GM12878 (cell line): ENCODE measurements around the gene UVRAG. TPM values are rescaled to one million over a fixed set of nuclear protein-coding genes. Genes with fewer than 3 reads are reported as not detected.

Experiments
- ATAC-seq: fragments of 200-7000 bp; cut with Tn5 transposase; 3 replicates; pipeline ENCODE4 v1.9.1; 2020; ENCODE audit warnings: mild to moderate bottlenecking, moderate library complexity
- BruUV-seq: library from RNA; stranded (reverse); fragments of 400-500 nt; replicated peaks from 2 replicates; lab custom pipeline; 2021; lab: Mats Ljungman, UMichigan
- CTCF ChIA-PET: fragments of 300-600 bp; sonication (Branson Sonifier 250); formaldehyde crosslinking; extraction: SDS; loops from one replicate; lab custom pipeline; 2021; ENCODE audit warnings: inconsistent platforms; lab: Yijun Ruan, JAX
- POLR2A ChIA-PET: fragments of 350-600 bp; formaldehyde crosslinking; extraction: SDS; loops from one replicate; lab custom pipeline; 2021; ENCODE audit warnings: inconsistent platforms; lab: Charles Lee
- RAD21 ChIA-PET: fragments of 300-600 bp; sonication (Branson Sonifier 250); formaldehyde crosslinking; loops from one replicate; lab custom pipeline; 2023; ENCODE audit warnings: antibody characterized with exemption; ENCODE audit not compliant: unreplicated experiment; lab: Charles Lee
- SMC1A ChIA-PET: fragments of 300-600 bp; sonication (Branson Sonifier 250); formaldehyde crosslinking; loops from one replicate; lab custom pipeline; 2023; ENCODE audit not compliant: unreplicated experiment, uncharacterized antibody; lab: Charles Lee
- DNase-seq: peaks from one replicate; pipeline ENCODE4 v3.0.0-alpha.2; 2011; ENCODE audit warnings: low read depth, low spot score
- FAIRE-seq: peaks from 3 replicates; lab custom pipeline; 2011; peaks lifted over from hg19 to GRCh38; lab: Jason Lieb, UNC
- H2AFZ ChIP-seq: 2 replicates; pipeline ENCODE4 v1.6.0; 2011; ENCODE audit warnings: low read depth, low read length, control low read depth; ENCODE audit not compliant: control insufficient read depth
- H3K27ac ChIP-seq: 2 replicates; pipeline ENCODE4 v1.5.1; 2011; ENCODE audit warnings: control low read depth; ENCODE audit not compliant: control insufficient read depth, insufficient read depth
- H3K27me3 ChIP-seq, 2 experiments: replicated peaks in 1 of 2; 2 replicates each; pipeline versions ENCODE4 v1.6.0 to v1.6.1; 2011; ENCODE audit warnings: low read length in 1 of 2; ENCODE audit not compliant: control insufficient read depth in 2 of 2, insufficient read depth in 2 of 2
- H3K36me3 ChIP-seq, 2 experiments: 2 replicates each; pipeline ENCODE4 v1.5.1; 2011; ENCODE audit warnings: low read length in 1 of 2; ENCODE audit not compliant: control insufficient read depth in 2 of 2, insufficient read depth in 2 of 2
- H3K4me1 ChIP-seq: 2 replicates; pipeline ENCODE4 v1.6.1; 2011; ENCODE audit warnings: mild to moderate bottlenecking, low read length, moderate library complexity, mixed read lengths; ENCODE audit not compliant: control insufficient read depth, insufficient read depth
- H3K4me2 ChIP-seq: 2 replicates; pipeline ENCODE4 v1.6.0; 2011; ENCODE audit warnings: control low read depth; ENCODE audit not compliant: control insufficient read depth, insufficient read depth
- H3K4me3 ChIP-seq: fragments of 200-600 bp; sonication (generic); 2 replicates; pipeline ENCODE4 v1.5.1; 2016
- H3K79me2 ChIP-seq: 2 replicates; pipeline ENCODE4 v1.6.0; 2011; ENCODE audit warnings: low read length; ENCODE audit not compliant: control insufficient read depth, insufficient read depth
- H3K9ac ChIP-seq: 2 replicates; pipeline ENCODE4 v1.8.0; 2011; ENCODE audit warnings: low read length, control low read depth, mixed read lengths; ENCODE audit not compliant: control insufficient read depth, insufficient read depth
- H3K9me3 ChIP-seq: replicated peaks from 3 replicates; pipeline ENCODE4 v1.5.1; 2011; ENCODE audit warnings: mild to moderate bottlenecking, low read length; ENCODE audit not compliant: control insufficient read depth, insufficient read depth
- H4K20me1 ChIP-seq: 2 replicates; pipeline ENCODE4 v1.6.0; 2011; ENCODE audit not compliant: control insufficient read depth, insufficient read depth
- CHD4 ChIP-seq: fragments of 200-600 bp; sonication (generic); IDR thresholded peaks from 2 replicates; pipeline ENCODE4 v1.6.1; 2016; ENCODE audit warnings: mild to moderate bottlenecking
- DPF2 ChIP-seq: fragments of 450-650 bp; IDR thresholded peaks from 2 replicates; pipeline ENCODE4 v1.6.1; 2017; ENCODE audit warnings: mild to moderate bottlenecking
- HDAC2 ChIP-seq: fragments of 200-600 bp; sonication (generic); IDR thresholded peaks from 2 replicates; pipeline ENCODE4 v1.6.1; 2017
- PAX5 ChIP-seq: IDR thresholded peaks from 2 replicates; pipeline ENCODE4 v1.6.1; 2011; ENCODE audit warnings: low read depth, low read length, borderline replicate concordance
- SREBF2 ChIP-seq: IDR thresholded peaks from 2 replicates; pipeline ENCODE4 v1.6.1; 2012; ENCODE audit warnings: mild to moderate bottlenecking, low read length
- ZBTB4 ChIP-seq: fragments of 450-650 bp; formaldehyde crosslinking; IDR thresholded peaks from 2 replicates; pipeline ENCODE4 v1.4.0; 2022; ENCODE audit warnings: mild to moderate bottlenecking, moderate library complexity
- WGBS: methylation state at CpG from one replicate; pipeline ENCODE4 v1.1.6; 2016; ENCODE audit warnings: low lambda C conversion rate; ENCODE audit not compliant: insufficient replicate concordance, insufficient coverage; ENCODE audit errors: missing lambda C conversion rate; 5-methylcytosine and 5-hydroxymethylcytosine counted together
- in situ Hi-C: fragments of 300-500 bp; cut with MboI; formaldehyde crosslinking; loops from 9 replicates; pipeline ENCODE4 v1.14.3; 2018; ENCODE audit warnings: mixed read lengths
- intact Hi-C: fragments of 100-400 bp; cut with micrococcal nuclease; formaldehyde crosslinking; loops from one replicate; pipeline ENCODE4 v1.14.2; 2022; ENCODE audit not compliant: unreplicated experiment
- polyA plus RNA-seq, 11 experiments: library from polyadenylated mRNA; depleted of rRNA in 4 of 11; unstranded in 6 of 11; stranded (reverse) in 5 of 11; fragments of >200 nt; fragmentation: Nextera tagmentation in 4 of 11; fragmentation: Illumina TruSeq in 1 of 11; extraction: Ambion mirVana in 4 of 11; extraction: Trizol in 1 of 11; gene quantifications; 1 replicate in 1 of 11; 2 replicates in 10 of 11; pipeline versions ENCODE4 v1.2.1 to v1.2.3, GENCODE V29; 2011 to 2016; ENCODE audit warnings: inconsistent platforms in 2 of 11, missing spikeins in 2 of 11, low read depth in 1 of 11
- total RNA-seq, 4 experiments: library from RNA; depleted of rRNA in 3 of 4; stranded (reverse); fragments of >200 nt in 3 of 4; fragmentation: Illumina TruSeq in 1 of 4; extraction: Trizol in 1 of 4; gene quantifications; 2 replicates each; pipeline versions ENCODE4 v1.2.1 to v1.2.3, GENCODE V29; 2013 to 2021

Gene UVRAG
- total and polyA plus RNA-seq, 10 of the 15 experiments (the other 5 are each of a cell fraction or from before 2014, with no cell fraction given): 7.0 to 43.4 (median 37.0) TPM

GRCh38 chr11:75856912-75857311 lies 41.9 kb downstream of the UVRAG start:
- ChIA-PET SMC1A (interaction anchor here (0.7 to 2.1 kb wide), 6 partner anchors 9 to 33 kb away, joined by 3 to 7 read pairs (median 4); no protein-coding TSS in a partner anchor), CTCF (interaction anchor here (0.8 to 4.4 kb wide), 5 partner anchors 11 to 54 kb away, joined by 3 to 26 read pairs (median 5); no protein-coding TSS in a partner anchor), POLR2A (interaction anchor here (0.6 to 1.3 kb wide), 3 partner anchors 9 to 34 kb away, joined by 3 read pairs; no protein-coding TSS in a partner anchor), RAD21 (interaction anchor here (2.8 kb wide), 1 partner anchor 12 kb away, joined by 9 read pairs; no protein-coding TSS in a partner anchor)
- in situ Hi-C loops (no loop called here), intact Hi-C loops (no loop called here)
- H3K4me1 ChIP-seq: 0 out of 2 replicates have a peak, but pooled peaks cover 6% of the 10 kb centered on the region
- H3K4me2 ChIP-seq: no peak overlapping the region
- H2AFZ ChIP-seq: no peak overlapping the region
- 0 out of 2 replicates have a peak, but pooled peaks cover 2% of the 10 kb centered on the region for H4K20me1 ChIP-seq
- no TSS peak for BruUV-seq
- H3K79me2 ChIP-seq: peaks cover 60% of the 10 kb centered on the region
- peaks cover 4 to 20% of the 10 kb centered on the region in 2 experiments for H3K36me3 ChIP-seq
- FAIRE-seq (no peak), ATAC-seq (no peak), DNase-seq (no peak)
- no peak overlapping the region for H3K4me3 ChIP-seq
- TF ChIP-seq CHD4 (no peak), SREBF2 (no peak), DPF2 (no peak), PAX5 (no peak), HDAC2 (no peak), ZBTB4 (CRISPR knock-in tag) (no peak)
- no peaks in the 10 kb centered on the region for H3K27me3 ChIP-seq
- H3K9me3 ChIP-seq: no peaks in the 10 kb centered on the region; the same call in 2 of the 3 replicates
- 89% methylated on average over 3 of the region's 3 CpGs for WGBS
- no peak overlapping the region for H3K9ac ChIP-seq
- H3K27ac ChIP-seq: no peak overlapping the region
